ENCODE data around the gene MCM3AP.

DNA sequence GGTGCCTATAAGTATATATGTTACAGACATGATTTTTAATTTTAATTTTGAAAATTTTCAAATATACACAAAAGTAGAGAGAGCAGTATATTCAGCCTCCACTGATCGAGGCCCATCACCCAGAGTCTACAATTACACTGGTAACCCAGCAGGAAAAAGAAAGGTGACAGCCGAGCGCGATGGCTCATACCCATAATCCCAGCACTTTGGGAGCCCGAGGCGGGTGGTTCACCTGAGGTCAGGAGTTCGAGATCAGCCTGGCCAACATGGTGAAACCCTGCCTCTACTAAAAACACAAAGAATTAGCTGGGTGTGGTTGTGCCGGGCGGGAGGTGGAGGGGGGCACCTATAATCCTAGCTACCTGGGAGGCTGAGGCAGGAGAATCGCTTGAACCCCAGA, 2.1 kb upstream of the MCM3AP start:
- TF ChIP-seq, protein P1, sequence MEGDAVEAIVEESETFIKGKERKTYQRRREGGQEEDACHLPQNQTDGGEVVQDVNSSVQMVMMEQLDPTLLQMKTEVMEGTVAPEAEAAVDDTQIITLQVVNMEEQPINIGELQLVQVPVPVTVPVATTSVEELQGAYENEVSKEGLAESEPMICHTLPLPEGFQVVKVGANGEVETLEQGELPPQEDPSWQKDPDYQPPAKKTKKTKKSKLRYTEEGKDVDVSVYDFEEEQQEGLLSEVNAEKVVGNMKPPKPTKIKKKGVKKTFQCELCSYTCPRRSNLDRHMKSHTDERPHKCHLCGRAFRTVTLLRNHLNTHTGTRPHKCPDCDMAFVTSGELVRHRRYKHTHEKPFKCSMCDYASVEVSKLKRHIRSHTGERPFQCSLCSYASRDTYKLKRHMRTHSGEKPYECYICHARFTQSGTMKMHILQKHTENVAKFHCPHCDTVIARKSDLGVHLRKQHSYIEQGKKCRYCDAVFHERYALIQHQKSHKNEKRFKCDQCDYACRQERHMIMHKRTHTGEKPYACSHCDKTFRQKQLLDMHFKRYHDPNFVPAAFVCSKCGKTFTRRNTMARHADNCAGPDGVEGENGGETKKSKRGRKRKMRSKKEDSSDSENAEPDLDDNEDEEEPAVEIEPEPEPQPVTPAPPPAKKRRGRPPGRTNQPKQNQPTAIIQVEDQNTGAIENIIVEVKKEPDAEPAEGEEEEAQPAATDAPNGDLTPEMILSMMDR (IDR thresholded peaks at IDR 0.05; ENCODE audit: poor library complexity) = no peak
- no peak for TF ChIP-seq EZH2 (IDR thresholded peaks at IDR 0.05; ENCODE audit: borderline replicate concordance)

Measured in hepatocyte (in vitro differentiated cells).